HG02798 (cell line): ENCODE results near the gene EPB41L3.

Experiments used
- ATAC-seq: cut with Tn5 transposase; IDR thresholded peaks from one replicate; pipeline ENCODE4 v1.9.1; 2021; ENCODE audit warnings: mild to moderate bottlenecking; ENCODE audit not compliant: unreplicated experiment, poor library complexity

Gene EPB41L3

GRCh38 chr18:5457462-5457957 is 86.3 kb downstream of the EPB41L3 start:
- no peak for ATAC-seq

DNA sequence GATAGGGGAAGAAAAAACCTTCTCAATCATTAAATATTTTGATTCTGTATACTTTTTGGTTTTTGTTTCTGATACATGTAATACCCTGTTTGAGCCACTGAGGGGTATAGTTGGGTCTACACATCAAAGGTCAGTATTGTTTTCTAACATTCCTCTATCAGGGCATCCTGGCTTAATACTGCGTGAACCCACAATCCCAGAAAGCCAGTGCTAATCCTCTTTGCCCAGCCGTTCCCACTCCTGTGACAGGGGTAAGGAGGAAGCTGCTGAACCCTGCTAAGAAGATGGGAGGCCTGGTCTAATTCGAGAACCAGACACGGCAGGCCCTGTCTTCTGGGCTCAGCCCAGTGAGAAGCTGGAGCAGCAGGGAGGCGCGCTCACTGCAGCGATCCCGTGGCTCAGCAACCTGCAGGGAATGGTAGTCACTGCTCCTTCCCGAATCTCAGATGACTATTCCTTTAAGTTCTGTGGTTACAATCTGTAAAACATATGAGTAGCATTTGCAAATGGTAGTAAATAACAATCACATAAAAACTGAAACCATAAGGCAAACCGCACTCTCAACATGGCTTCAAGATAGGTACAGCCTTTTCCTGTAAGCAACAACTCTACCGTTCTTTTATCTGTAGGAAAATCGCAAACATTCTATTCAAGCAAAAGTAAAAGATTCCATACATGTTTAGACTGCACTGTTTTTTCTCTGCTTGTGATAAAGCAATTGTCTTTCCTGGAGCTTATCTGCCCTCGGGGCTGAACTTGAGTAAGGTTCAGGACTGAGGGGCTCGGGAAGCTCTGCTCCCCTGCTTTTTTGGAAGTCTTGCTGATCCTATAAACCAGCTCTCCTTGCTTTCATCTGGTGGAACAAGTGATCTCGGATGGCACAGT is 87.0 kb downstream of the EPB41L3 start:
- ATAC-seq = peak; percentile 53

DNA sequence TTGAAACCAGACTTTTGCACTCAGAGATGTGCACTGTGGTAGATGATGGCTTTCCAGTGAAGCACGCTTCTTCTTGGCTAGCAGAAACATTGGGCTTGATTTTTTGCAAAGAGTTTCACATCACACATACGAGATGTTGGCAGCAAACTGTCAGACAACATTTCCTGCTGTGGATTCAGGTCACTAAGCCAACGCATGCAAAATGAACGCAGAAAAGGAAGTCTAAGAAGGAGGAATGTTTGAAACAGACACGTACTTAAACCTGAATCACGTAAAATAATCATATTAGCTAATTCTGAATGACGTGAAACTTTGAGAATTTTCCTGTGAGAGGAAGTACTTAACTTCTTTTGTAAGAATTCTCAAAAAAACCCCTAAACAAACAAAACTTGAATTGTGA is 88.1 kb downstream of the EPB41L3 start:
- ATAC-seq = no peak

GRCh38 chr18:5452943-5453443 is 90.8 kb downstream of the EPB41L3 start:
- no peak for ATAC-seq

DNA sequence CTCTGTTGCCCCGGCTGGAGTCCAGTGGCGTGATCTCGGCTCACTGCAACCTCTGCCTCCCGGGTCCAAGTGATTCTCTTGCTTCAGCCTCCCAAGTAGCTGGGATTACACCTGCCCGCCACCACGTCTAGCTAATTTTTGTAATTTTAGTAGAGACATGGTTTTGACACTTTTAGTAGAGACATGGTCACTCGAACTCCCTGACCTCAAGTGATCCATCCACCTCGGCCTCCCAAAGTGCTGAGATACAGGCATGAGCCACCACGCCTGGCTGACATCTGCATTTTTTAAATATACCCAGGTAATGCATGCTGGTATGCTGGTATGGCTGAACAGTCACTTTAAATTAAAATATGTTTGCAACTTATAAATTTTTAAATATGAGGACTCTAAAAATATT is 91.9 kb downstream of the EPB41L3 start:
- ATAC-seq = no peak

- no peak for ATAC-seq
Measured at GRCh38 chr18:5451150-5451549, 92.6 kb downstream of the EPB41L3 start.

- no peak for ATAC-seq
Measured at GRCh38 chr18:5449858-5450509, 93.8 kb downstream of the EPB41L3 start.

- no peak for ATAC-seq
Measured at GRCh38 chr18:5447442-5447841, 96.4 kb downstream of the EPB41L3 start.

DNA sequence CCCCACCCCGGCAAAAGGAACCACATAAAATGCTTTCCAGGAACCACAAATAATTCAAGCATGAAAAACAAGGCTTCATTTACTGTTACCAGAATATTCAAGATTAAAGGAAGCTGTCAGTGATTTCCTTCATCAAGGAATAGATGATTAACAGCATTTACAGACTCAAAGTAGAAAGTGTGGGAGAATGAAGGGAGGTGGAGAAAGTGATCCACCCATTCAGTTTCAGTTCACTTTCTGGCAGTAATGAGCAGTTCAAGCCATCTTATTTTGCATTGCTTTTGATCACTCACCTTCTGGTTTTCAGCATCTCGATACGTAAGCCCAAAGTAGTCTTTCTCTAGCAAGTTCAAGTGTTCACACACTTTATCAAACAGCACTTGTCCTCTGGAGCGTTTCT is 99.0 kb downstream of the EPB41L3 start:
- ATAC-seq = no peak

DNA sequence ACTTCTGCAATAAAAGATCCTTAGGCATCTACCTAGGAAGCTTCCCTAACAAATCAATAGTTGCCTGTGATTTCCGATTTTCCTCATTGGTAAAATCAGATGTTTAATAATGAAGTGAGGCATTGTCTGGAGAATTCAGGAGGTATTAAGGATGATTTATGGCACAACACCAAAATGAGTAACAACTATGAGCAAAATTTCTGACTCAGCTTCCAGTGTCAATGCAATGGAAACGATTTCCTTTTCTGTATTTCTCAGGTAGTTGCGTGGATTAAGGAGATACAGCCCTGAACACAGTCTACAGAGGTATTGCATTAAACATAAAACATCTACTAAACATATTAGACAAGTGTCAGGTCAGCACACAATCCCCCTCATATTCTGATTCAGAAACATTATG is 99.5 kb downstream of the EPB41L3 start:
- ATAC-seq = no peak

DNA sequence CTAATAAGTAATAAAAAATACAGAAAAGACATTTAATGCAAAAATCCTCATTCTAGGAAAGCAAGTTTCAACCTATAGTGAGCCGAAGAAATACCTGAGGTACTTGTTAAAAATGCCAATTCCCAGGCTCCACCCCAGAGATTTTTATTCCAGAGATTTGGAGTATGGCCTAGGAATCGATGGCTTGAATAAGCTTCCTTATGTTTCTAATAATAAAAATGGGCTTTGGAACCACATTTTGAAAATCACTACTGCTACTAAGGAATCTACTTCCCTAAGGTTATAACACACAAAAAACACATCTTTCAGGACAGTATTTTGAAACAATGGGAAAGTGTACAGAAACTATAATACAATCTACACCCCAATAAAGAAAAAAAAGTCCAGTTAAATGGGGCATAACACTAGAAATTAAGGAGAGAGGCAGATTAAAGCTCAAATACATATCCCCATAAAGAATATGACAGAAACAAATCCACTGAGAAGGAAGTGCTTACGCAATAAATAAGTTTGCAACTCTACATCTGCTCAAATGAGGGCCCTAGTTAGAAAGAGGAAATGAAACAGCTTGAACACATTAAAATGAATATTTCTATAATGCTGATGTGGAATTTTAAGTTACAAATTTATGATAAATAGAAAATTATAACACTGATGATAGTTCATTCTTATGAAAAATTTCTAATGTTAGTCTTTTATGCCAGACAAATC is 103.7 kb downstream of the EPB41L3 start:
- no peak for ATAC-seq

DNA sequence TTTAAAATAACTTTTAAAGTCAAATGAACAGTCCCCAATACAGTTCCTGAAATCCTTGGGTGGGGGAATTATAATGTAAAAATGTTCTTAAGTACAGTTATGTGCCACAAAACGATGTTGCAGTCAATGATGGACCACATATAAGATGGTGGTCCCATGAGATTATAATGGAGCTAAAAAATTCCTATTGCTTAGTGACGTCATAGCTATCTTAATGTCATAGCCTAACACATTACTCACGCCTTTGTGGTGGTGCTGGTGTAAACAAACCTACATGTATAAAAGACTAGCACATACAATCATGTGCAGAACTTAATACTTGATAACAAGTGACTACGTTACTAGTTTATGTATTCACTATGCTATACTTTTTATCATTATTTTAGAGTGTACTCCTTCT is 109.4 kb downstream of the EPB41L3 start:
- ATAC-seq = no peak

- no peak for ATAC-seq
Measured at GRCh38 chr18:5431836-5432575, 111.8 kb downstream of the EPB41L3 start.

- ATAC-seq = no peak
Measured at GRCh38 chr18:5430131-5430530, 113.7 kb downstream of the EPB41L3 start.

DNA sequence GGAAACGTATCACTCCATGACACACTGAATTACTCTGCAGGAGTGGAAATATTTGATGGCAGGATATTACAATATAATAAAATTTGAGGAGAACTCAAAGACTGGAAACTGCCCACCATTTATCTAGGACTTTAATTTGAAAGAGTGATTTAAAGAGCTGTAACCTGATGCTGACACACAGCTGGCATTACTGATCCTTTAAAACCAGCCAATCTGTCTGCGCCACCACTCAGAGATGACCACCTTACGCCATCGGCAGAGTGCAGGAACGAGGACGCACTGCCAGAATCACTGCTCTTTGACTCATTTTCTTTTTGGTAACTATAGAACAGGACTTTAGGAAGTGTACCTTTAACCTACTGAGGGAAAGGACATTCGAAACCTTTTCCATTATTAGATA is 114.1 kb downstream of the EPB41L3 start:
- no peak for ATAC-seq

GRCh38 chr18:5425721-5426120 is 118.1 kb downstream of the EPB41L3 start:
- ATAC-seq = no peak

- peak; percentile 63 for ATAC-seq
Measured at GRCh38 chr18:5424903-5425664, 118.7 kb downstream of the EPB41L3 start.

- no peak for ATAC-seq
Measured at GRCh38 chr18:5422626-5423025, 121.2 kb downstream of the EPB41L3 start.

- no peak for ATAC-seq
Measured at GRCh38 chr18:5421981-5422380, 121.8 kb downstream of the EPB41L3 start.
